GM21381 (cell line): ENCODE measurements around the gene AAK1.

Experiments
- ATAC-seq: cut with Tn5 transposase; IDR thresholded peaks from one replicate; pipeline ENCODE4 v1.9.1; 2021; ENCODE audit warnings: mild to moderate bottlenecking, moderate library complexity; ENCODE audit not compliant: unreplicated experiment

The AAK1 gene

DNA sequence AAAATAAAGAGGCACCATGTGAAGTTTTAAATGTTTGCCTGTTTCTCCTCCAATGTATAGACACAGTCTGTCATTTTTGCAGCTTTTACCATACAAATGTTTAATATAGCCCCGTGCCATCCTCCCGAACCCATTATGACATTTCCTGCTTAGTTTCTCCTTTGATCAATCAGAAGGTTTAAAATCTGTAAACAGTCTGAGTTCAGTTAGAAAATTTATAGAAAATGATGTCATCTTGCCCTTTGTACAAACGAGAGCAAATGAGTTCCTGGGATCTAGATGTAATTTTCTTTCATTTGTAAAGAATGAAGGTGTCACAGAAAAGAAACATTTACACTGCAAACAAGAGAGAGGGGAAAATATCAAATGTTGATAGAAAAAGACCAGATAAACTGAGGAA lies 143.6 kb downstream of the AAK1 start:
- no peak for ATAC-seq

DNA sequence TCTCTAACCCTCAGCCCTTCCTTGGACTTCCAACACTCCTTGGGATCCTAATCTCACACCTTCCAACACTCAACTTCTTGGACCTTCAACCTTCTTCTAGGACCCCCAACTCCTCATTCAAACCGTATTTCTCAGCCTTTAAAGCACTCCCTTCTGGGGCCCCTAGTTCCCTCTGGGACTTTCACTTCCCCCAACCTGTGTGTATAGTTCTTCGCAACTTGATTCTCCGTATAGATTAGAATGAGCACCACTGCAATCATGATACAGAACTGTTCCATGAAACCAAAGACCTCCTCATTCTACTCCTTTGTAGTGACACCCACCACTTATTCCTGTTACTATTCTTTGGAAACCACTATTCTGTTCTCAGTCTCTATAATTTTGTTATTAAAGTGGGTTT lies 144.3 kb downstream of the AAK1 start:
- ATAC-seq = no peak

DNA sequence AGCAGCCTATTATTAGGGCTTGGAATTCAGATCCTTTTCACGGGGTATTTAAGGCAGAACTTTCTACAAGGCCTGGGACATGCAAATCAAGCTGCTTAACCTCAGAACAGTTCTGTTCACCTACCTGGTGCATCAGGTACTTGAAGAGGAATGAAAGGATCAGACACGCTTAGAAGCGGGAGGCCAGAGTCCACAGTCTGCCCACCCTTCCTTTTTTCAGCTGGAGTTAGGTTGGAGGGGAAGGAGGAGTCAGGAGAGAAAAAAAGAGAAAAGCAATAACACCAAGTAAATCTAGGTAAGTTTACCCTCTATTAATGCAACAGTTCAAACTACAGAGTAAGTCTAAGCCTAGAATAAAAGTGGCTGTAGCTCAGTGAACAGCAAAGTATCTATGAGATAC lies 147.7 kb downstream of the AAK1 start:
- ATAC-seq = no peak

DNA sequence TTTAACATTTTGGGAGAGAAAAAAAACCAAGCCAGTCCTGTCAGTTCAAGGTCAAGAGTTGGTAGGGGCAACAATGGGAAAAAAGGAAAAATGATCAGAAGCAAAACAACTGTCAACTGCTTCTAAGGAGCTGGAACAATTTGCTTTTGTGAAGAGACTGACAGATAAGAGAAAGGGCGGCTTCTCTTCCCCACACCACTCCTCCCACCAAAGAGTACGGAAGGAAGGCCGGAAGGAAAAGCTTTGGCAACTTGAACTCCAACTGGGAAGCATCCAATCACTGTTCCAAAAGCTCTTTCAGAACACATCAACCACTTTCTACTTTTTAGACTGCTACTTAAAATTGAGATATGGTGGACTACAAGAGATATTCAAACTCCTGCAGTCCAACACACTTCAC lies 148.5 kb downstream of the AAK1 start:
- no peak for ATAC-seq

DNA sequence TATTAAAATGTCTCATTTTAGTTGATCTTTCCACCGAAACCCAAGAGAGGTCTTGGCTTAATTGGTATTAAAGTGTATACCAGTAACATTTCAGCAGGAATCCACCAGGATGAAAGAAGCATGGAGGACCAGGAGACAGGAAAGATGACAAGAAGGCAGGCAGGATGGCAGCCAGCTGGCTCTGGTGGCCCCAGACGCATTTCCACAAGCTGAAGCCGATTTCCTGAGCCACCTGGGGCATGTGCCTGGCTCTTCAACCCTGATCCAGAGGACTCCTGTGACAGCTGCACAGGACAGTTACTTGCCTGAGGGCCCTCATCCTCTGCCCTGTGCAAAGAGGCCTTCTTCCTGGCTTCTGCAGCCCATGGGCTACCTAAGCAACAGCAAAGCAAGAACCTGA lies 149.4 kb downstream of the AAK1 start:
- no peak for ATAC-seq

DNA sequence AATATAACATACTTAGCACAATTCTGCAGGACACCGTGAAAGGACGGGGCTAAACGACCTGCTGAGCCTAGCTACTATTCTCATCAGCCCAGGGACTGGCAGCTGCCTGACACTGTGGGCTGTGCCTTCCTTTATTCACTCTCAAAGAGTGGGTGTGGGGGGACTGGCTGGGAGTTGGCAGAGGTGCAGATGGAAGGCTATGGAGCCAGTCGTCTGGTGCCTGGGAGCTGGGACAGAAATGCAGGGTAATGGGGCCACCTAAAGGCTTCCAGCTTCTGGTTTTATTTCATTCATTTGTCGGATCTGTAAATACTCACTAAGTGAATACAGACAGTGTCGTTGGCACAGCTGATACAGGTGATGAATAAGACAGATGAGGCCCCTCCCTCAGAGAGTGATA lies 150.3 kb downstream of the AAK1 start:
- ATAC-seq = no peak

DNA sequence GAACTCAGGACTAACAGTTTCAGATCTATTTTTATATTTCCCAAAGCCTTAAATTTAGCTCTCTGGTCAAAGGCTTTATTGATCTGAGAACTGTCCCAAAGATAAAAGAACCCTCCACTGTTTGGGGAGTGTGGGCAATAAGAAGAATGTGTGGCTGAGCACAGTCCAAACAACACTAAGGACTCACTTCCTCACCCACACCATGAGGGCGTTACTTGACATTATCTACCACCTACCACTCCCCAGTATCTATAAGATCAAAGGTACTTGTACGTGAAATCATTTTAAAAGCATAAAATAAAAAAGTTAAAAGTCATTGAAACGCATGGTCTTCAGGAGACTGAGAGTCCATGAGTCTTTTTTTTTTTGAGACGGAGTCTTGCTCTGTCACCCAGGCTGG lies 151.7 kb downstream of the AAK1 start:
- ATAC-seq = no peak

DNA sequence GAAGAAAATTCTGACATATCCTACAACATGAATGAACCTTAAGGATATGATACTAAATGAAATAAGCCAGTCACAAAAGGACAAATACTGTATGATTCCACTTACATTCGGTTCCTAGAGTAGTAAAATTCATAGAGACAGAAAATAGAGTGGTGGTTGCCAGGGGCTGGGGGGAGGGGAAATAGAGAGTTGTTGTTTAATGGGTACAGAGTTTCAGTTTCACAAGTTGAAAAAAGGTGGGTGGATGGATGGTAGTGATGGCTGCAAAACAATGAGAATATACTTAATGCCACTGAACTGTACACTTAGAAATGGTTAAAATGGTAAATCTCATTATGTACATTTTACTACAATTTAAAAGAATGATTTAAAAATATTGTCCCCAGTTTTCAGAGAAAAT lies 153.1 kb downstream of the AAK1 start:
- ATAC-seq = no peak

DNA sequence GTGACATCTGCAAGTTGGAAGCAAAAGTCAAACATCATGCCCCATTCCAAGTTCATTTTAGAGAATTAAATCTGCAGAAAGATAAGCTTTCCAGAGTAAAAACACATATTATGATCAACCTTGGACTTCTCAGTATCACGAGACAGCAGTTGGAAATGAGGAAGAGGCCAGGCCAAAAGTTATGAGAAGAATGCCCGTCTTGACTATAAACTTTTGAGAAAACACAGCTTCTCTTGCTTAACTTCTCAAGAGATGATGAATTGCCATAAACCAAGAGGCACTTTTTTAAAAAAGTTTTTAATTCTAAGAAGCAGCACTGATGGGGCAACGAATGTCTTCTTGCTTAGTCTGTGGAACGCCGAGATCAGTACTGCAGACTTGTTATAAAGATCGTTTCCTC lies 153.7 kb downstream of the AAK1 start:
- ATAC-seq = no peak

DNA sequence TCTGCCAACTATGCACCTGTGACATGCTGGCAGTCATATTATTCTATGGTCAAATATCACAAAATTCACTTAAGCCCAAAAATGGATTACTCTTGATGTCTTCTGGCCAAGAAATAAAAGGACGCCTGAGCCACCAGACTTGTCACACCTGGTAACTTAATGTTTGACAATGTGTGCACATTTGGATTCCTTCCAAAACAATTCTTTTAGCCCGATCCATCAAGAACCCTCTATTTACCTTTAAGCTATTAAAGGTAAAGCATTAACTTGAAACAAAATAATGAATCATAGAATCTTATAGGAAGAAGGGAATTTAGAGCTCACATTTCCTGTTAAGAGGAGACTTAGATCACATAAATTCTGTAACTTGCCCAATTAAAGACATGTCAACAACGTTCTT lies 159.8 kb downstream of the AAK1 start:
- ATAC-seq = no peak

DNA sequence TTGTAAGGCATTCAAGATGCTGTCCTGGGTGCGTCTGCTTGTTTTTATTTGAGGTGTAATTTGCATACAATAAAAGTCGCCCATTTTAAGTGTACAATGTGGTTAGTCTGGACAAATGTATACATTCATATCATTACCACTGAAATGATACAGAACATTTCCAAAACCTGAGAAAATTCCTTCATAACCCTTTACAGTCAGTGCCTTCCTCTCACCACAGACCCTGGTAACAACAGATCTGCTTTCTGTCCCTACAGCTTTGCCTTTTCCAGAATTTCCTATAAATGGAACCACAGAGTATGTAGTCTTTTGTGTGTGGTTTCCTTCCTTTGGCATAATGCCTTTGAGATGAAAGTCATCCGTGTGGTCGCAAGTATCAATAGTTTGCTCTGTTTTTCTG lies 160.5 kb downstream of the AAK1 start:
- ATAC-seq = no peak

DNA sequence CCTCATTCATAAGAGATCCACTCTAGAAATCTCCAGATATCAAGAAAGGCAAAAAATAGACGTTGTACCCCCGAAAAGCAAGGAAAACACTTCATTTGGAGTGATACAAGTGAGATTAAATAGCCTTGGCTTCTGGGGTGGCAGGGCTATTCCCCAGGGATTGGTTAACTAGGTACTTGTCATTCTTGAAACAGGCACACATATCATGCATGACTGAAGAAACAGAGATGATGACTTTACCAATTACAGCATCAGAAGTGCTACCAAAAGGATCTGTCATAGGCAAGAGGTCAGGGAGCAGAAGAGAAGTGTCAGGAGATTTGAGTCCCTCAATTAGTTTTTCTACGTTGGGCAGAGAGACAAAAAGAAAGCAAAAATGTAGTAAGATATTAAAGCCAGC lies 161.1 kb downstream of the AAK1 start:
- ATAC-seq = no peak

DNA sequence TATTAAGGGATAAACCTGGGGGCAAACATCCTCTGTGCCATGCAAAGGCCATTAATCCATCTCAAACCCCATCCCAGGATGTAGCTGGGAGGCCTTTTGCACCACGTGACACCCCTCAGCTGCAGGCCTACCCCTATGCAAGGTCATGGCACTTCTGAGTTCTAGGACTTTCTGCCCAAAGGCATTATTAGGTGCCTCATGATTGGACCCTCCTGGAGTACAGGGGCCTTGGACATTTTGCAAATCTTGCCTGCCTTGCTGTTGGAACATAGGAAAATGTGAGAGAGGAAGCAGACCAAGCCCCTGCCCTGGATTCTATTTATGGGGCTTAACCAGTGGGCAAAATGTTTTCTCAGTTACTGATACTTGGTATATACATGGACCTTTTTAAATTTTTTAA lies 162.1 kb downstream of the AAK1 start:
- no peak for ATAC-seq

DNA sequence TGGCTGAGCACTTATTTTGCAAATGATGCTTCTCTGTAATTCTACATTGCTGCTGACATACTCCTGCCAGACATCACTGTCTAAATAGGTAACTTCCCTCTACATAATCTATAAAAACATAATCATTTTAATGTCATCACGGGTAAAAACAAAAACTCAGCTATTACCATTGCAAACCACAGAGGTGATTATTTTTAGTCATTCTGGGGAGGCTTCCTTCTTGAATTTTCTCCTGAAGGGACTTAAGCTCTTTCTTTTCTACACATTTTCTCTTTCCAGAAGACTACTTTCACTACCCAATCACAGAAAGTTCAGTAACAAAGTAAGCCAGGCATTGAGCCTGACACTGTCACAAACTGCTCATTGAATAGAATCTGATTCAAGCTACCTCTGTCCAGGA lies 165.9 kb downstream of the AAK1 start:
- no peak for ATAC-seq

DNA sequence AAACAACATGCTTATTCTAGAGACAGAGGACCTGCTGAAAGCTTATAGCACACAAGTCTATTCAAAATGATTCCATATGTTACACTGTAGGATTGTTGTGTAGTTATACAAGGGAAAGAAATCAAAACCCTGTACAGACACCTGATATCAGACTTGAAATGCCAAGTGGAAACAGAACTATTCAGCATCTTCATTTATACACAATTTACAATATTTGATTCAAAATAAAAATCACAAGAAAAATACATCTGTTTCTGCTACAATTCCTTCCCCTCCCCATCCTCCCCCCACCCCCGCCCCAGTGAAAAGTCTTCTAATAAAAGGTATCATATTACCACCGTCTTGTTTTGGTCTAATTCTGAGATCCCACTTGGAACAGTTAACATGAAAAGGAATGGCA lies 168.9 kb downstream of the AAK1 start:
- ATAC-seq = no peak

DNA sequence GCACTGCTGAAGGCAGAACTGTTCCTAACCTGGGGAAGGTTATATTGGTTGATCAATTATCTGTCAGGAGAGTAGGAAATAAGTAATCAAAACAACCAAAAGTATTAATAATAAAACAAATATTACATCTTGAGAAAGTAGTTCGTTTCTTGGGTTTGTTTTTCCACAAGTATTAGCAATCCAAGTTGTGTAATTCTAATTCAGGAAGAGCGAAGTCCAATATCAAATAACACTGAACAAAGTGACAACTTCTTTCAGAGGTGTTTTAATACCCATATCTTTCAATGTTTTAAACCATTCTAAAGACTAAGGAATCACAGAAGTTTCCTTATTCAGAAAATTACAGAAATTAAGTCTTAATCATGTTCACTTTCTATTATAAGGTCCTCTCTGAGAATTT lies 171.7 kb downstream of the AAK1 start:
- no peak for ATAC-seq

DNA sequence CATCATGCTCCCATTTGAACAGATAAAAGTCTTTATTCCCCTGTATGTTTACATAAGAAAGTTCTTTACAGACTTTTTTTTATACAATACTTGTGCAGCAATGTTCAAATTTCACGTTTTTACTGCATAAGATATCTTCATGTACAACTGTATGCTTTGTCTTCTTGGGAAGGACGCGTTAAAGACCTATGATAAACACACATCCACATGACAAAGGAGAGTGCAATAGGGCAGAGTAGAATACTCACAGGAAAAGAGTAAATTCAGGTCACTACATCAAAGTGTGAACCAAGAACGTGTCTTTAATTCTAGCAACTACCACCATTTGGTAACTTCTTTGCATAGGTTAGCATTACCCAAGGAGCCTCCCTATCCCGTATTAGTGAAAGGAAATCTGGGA lies 172.6 kb downstream of the AAK1 start:
- no peak for ATAC-seq

DNA sequence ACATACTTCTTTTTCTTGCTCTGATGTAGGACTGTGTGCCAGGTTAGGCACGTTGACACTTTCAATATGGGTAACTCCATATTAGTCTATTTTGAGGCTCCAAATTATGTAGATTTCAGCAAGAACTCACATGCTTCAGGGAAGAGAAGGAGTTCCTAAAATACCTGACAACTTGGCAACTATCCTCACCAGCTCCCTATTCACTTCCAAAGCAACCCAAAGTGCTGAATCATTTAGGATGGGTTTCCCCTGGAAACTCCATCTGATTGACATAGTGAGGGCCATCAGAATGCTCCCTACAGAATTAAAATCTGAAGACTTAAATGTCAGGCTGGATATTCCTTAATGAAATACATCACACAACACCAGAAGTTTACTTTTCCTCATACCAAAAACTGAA lies 173.8 kb downstream of the AAK1 start:
- ATAC-seq = no peak

DNA sequence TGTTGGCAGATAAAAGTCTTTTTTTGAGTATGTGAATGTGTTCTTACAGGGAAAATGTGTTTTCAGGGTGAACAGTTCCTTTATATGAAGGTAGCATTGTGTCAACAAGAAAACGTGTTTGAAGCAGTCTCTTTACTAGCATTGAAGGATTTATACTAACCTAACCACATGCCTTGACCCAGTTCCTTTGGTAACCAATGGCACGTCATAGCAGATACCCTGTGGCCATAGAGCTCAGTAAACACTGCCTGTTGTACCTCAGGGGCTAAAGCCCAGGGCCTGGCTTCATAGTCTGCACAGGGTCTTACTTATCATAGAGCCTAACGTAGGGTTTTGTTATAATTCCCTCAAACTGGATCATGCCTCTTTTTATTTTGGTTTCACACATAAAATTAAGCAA lies 174.2 kb downstream of the AAK1 start:
- ATAC-seq = no peak

DNA sequence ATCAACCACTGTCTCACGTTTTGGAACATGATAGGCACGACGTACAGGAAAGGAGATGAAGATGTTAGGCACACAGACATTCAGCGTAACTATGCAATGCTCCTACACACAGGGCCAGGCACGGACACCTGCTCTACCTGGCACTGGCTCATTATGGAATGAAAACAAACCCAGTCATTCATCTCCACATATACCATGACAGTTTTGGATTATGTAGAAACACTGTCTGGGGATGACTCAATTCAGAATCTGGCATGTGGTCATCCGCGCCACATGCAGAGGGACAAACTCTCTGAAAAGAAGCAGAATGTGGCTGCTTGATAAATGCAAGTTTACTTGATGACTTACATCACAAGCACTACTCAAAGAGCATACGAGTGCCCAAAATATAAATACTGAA lies 176.8 kb downstream of the AAK1 start:
- no peak for ATAC-seq

DNA sequence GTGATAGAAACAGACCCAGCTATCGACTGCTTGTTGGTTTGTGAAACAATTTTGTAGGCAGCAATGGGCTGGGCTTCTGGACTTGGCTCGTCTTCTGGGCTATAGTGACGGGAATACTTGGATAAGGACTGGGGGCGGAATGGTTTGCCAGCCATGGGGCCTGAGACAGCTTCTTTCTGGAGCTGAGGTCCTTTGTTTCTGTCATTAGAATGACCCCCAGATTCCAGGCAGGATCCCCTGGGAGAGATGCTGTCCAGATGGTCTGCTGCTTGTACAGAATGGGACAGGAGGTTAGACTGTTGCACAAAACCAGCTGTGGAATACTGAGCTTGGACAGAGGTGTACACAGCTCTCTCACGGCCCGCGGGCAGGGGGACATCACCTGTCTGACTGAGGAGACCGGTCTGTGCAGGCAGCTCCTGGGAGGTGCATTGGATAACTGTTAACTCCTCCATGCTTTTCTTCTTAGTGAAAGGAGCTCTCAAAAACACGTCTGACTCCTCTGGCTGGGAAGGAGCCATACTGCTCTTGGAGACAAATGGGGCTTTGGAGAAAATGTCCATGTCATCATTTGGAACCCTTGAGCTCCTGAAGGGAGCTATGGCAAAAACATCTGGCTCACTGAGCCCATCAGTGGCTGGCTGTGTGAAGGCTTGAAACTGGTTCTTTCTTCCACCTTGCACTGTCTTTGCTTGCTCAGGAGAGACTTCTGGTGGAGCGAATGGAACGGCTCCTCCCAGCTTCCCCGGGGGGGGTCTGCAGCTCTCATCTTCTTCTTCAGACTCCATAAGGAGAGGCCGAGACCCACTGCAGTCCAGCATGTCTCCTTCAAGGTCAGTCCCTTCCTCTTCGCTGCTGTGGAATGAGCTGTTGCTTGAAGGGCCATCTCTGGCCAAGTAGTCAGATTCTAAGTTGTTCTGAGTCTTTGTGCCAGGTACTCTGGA lies 177.8 kb downstream of the AAK1 start:
- no peak for ATAC-seq

DNA sequence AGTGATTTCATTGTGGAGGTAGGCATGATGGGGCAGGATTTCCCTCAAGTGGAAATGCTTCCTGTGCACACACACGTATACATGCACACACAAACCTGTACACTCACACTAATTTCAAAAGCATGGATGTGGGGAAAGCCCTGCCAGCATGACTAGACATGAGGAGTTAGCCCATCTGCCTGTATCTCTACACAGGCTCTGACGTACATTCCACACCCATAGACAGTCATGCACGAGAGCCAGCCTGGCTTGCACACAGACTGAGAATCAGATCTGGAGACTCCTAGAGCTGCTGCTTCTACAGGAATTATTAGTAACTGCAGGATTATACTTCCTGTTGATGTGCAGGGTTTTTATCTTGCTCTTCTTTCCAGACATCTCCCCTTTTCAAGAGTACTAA lies 179.0 kb downstream of the AAK1 start:
- ATAC-seq = no peak

DNA sequence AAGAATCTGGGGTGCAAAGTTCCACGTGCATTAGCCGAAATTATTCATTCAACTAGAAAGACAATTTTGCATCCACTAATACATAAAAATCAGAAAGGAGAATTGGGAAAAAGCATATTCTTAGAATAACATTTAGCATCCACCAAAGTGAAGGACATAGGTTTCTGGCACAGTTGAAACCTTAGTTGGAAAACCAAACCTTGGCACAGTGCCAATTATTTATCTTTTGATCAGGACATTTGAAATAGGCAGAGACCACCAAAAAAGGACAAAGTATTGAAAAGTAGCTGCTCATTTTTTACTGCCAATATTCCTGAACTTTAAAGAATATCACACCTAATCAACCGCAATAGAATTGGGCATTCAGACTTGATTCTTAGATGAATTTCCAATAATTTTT lies 180.8 kb downstream of the AAK1 start:
- no peak for ATAC-seq
